K562 (cell line): ENCODE results near the gene SYT14. TPM values are rescaled to one million over a fixed set of nuclear protein-coding genes. Genes with fewer than 3 reads are reported as not detected.

Experiments used
- ATAC-seq: fragments of 200-7000 bp; cut with Tn5 transposase; 3 replicates; pipeline ENCODE4 v1.9.1; 2020; ENCODE audit warnings: moderate library complexity
- BruUV-seq: library from RNA; stranded (reverse); fragments of 400-500 nt; replicated peaks from 2 replicates; lab custom pipeline; 2021; lab: Mats Ljungman, UMichigan
- CTCF ChIA-PET: fragments of 300-600 bp; formaldehyde crosslinking; extraction: SDS; loops from one replicate; lab custom pipeline; 2021; ENCODE audit warnings: low intra/inter-chr PET ratio; lab: Yijun Ruan, JAX
- POLR2A ChIA-PET: fragments of 300-600, 350-650 bp; sonication (Branson Sonifier 250); formaldehyde crosslinking; extraction: SDS; loops from one replicate; lab custom pipeline; 2021; ENCODE audit warnings: antibody characterized with exemption, inconsistent platforms; lab: Yijun Ruan, JAX
- DNase-seq, 4 experiments: peaks; one replicate each; pipeline versions ENCODE4 v3.0.0 to v3.0.0-alpha.2; 2011 to 2018; ENCODE audit warnings: low spot score in 3 of 4, mixed read lengths in 3 of 4; ENCODE audit errors: extremely low read depth in 1 of 4
- FAIRE-seq: peaks from 2 replicates; lab custom pipeline; 2011; peaks lifted over from hg19 to GRCh38; lab: Jason Lieb, UNC
- H2AFZ ChIP-seq: 2 replicates; pipeline ENCODE4 v1.6.0; 2011; ENCODE audit warnings: low read depth, low read length, control low read depth, inconsistent platforms
- H3K27ac ChIP-seq: fragments of 200-600 bp; 3 replicates; pipeline ENCODE4 v1.8.0; 2011; ENCODE audit warnings: low read depth, mild to moderate bottlenecking, control low read depth, inconsistent platforms, low read length, moderate library complexity, mixed read lengths; ENCODE audit errors: extremely low read depth
- H3K27me3 ChIP-seq, 2 experiments: fragments of 300-600 bp in 1 of 2; 2 replicates in 1 of 2; 3 replicates in 1 of 2; pipeline versions ENCODE4 v1.6.0 to v1.8.0; 2011; ENCODE audit warnings: inconsistent platforms in 2 of 2, low read length in 2 of 2, mild to moderate bottlenecking in 1 of 2, mixed read lengths in 1 of 2, moderate library complexity in 1 of 2; ENCODE audit not compliant: control insufficient read depth in 2 of 2, insufficient read depth in 2 of 2
- H3K36me3 ChIP-seq: fragments of 300-600 bp; 3 replicates; pipeline ENCODE4 v1.8.0; 2011; ENCODE audit warnings: mild to moderate bottlenecking, low read length, inconsistent platforms; ENCODE audit not compliant: control insufficient read depth, insufficient read depth
- H3K4me1 ChIP-seq, 2 experiments: fragments of 200-600 bp in 1 of 2; replicated peaks in 1 of 2; 2 replicates in 1 of 2; 3 replicates in 1 of 2; pipeline versions ENCODE4 v1.5.1 to v1.8.0; 2011; ENCODE audit warnings: inconsistent platforms in 2 of 2, low read length in 2 of 2, mild to moderate bottlenecking in 1 of 2, mixed read lengths in 1 of 2, moderate library complexity in 1 of 2; ENCODE audit not compliant: control insufficient read depth in 2 of 2, insufficient read depth in 2 of 2
- H3K4me2 ChIP-seq: 2 replicates; pipeline ENCODE4 v1.6.1; 2011; ENCODE audit warnings: low read length, control low read depth, inconsistent platforms, mixed read lengths; ENCODE audit not compliant: insufficient read depth
- H3K4me3 ChIP-seq: fragments of 200-600 bp; sonication (generic), shearing (Covaris generic); 2 replicates; pipeline ENCODE4 v1.5.1; 2016; ENCODE audit warnings: control low read depth, inconsistent platforms
- H3K79me2 ChIP-seq: fragments of 200-600 bp; 3 replicates; pipeline ENCODE4 v1.8.0; 2011; ENCODE audit warnings: low read length, inconsistent platforms; ENCODE audit not compliant: control insufficient read depth, insufficient read depth
- H3K9ac ChIP-seq, 2 experiments: 2 replicates each; pipeline versions ENCODE4 v1.6.0 to v1.6.1; 2011; ENCODE audit warnings: low read depth in 2 of 2, low read length in 2 of 2, control low read depth in 1 of 2, inconsistent platforms in 1 of 2, mild to moderate bottlenecking in 1 of 2, mixed read lengths in 1 of 2; ENCODE audit not compliant: insufficient read depth in 1 of 2
- H3K9me1 ChIP-seq: one replicate; pipeline ENCODE4 v1.6.0; 2011; ENCODE audit warnings: inconsistent platforms, mild to moderate bottlenecking, low read length, moderate library complexity; ENCODE audit not compliant: control insufficient read depth, insufficient read depth
- H3K9me3 ChIP-seq: replicated peaks from 2 replicates; pipeline ENCODE4 v1.5.1; 2011; ENCODE audit warnings: low read depth, low read length, inconsistent platforms; ENCODE audit not compliant: control insufficient read depth, insufficient read depth
- H4K20me1 ChIP-seq: replicated peaks from 2 replicates; pipeline ENCODE4 v1.6.1; 2011; ENCODE audit warnings: low read length, inconsistent platforms, mixed read lengths; ENCODE audit not compliant: control insufficient read depth, insufficient read depth
- CCAR2 ChIP-seq: fragments of 200-400 bp; formaldehyde crosslinking; IDR thresholded peaks from 2 replicates; pipeline ENCODE4 v1.6.1; 2017; ENCODE audit warnings: mild to moderate bottlenecking, low read depth, low read length
- FOXP1 ChIP-seq: sonication (generic); formaldehyde crosslinking; IDR thresholded peaks from 2 replicates; pipeline ENCODE4 v1.8.0; 2022; ENCODE audit warnings: mild to moderate bottlenecking, missing genetic modification reagents
- HNRNPUL1 ChIP-seq: fragments of 200-400 bp; formaldehyde crosslinking; IDR thresholded peaks from 2 replicates; pipeline ENCODE4 v1.6.1; 2017; ENCODE audit warnings: low read length
- HSF4 ChIP-seq: fragments of 250-450 bp; sonication (Bioruptor Pico); IDR thresholded peaks from 2 replicates; pipeline ENCODE4 v2.1.2; 2022; ENCODE audit warnings: mild to moderate bottlenecking, moderate library complexity, borderline replicate concordance
- KAT2B ChIP-seq: IDR thresholded peaks from one replicate; pipeline ENCODE4 v1.6.1; 2012; ENCODE audit warnings: low read depth, mild to moderate bottlenecking, control low read depth, inconsistent platforms, low read length, moderate library complexity
- LCOR ChIP-seq: sonication (generic); formaldehyde crosslinking; IDR thresholded peaks from 2 replicates; pipeline ENCODE4 v1.8.0; 2022; ENCODE audit warnings: mild to moderate bottlenecking, missing genetic modification reagents
- SLC30A9 ChIP-seq: fragments of 250-450 bp; sonication (Bioruptor Pico); IDR thresholded peaks from 2 replicates; pipeline ENCODE4 v1.8.0; 2022; ENCODE audit warnings: mild to moderate bottlenecking, moderate library complexity
- SRF ChIP-seq, 2 experiments: fragments of 250-450, 450-650 bp in 1 of 2; sonication (Bioruptor Pico) in 1 of 2; sonication (generic) in 1 of 2; formaldehyde crosslinking; IDR thresholded peaks; 2 replicates each; pipeline versions ENCODE4 v1.5.0 to v1.5.1; 2020 to 2022; ENCODE audit warnings: mild to moderate bottlenecking in 1 of 2, missing genetic modification reagents in 1 of 2
- ZNF280B ChIP-seq: fragments of 250-450 bp; sonication (Bioruptor Pico); IDR thresholded peaks from 2 replicates; pipeline ENCODE4 v1.5.1; 2021; ENCODE audit warnings: mild to moderate bottlenecking
- ZNF511 ChIP-seq: sonication (generic); formaldehyde crosslinking; IDR thresholded peaks from 2 replicates; pipeline ENCODE4 v1.8.0; 2022; ENCODE audit warnings: mild to moderate bottlenecking, missing genetic modification reagents
- ZNF551 ChIP-seq: fragments of 250-450 bp; sonication (Bioruptor Pico); IDR thresholded peaks from 2 replicates; pipeline ENCODE4 v1.5.0; 2021; ENCODE audit warnings: mild to moderate bottlenecking, moderate library complexity
- WGBS: fragments of 100-300 bp; shearing (Covaris generic); methylation state at CpG from one replicate; pipeline ENCODE4 v1.1.6; 2016; ENCODE audit warnings: low coverage, mixed read lengths; ENCODE audit not compliant: insufficient coverage; ENCODE audit errors: missing lambda C conversion rate; 5-methylcytosine and 5-hydroxymethylcytosine counted together
- in situ Hi-C: fragments of 300-500 bp; cut with MboI; formaldehyde crosslinking; loops from 4 replicates; pipeline ENCODE4 v1.15.0; 2018; ENCODE audit warnings: inconsistent platforms, mixed read lengths
- intact Hi-C: fragments of 100-400 bp; cut with micrococcal nuclease; formaldehyde crosslinking; loops from 2 replicates; pipeline ENCODE4 v1.14.2; 2022
- polyA plus RNA-seq, 8 experiments: library from polyadenylated mRNA; depleted of rRNA in 4 of 8; stranded (reverse) in 5 of 8; unstranded in 3 of 8; fragments of >200 nt; fragmentation: Nextera tagmentation in 2 of 8; fragmentation: Illumina TruSeq in 1 of 8; extraction: Ambion mirVana in 2 of 8; extraction: Trizol in 1 of 8; gene quantifications; 2 replicates each; pipeline versions ENCODE4 v1.2.1 to v1.2.3, GENCODE V29; 2011 to 2014; ENCODE audit warnings: inconsistent platforms in 1 of 8, missing spikeins in 1 of 8
- total RNA-seq, 7 experiments: library from RNA; depleted of rRNA in 6 of 7; stranded (reverse); fragments of >200 nt in 6 of 7; fragmentation: Illumina TruSeq in 2 of 7; extraction: Trizol in 2 of 7; gene quantifications; 2 replicates each; pipeline versions ENCODE4 v1.2.1 to v1.2.3, GENCODE V29; 2011 to 2021; ENCODE audit warnings: low replicate concordance in 1 of 7
- TF ChIP-seq, protein P1 (sequence below): fragments of 250-450 bp; sonication (Bioruptor Pico); IDR thresholded peaks from 2 replicates; pipeline ENCODE4 v1.8.0; 2022; ENCODE audit warnings: moderate library complexity, mild to moderate bottlenecking, inconsistent platforms
- TF ChIP-seq, protein P2 (sequence below): fragments of 250-450 bp; sonication (Bioruptor Pico); IDR thresholded peaks from 2 replicates; pipeline ENCODE4 v1.4.0; 2020; ENCODE audit warnings: mild to moderate bottlenecking
- TF ChIP-seq, protein P3 (sequence below), 2 experiments: IDR thresholded peaks; 2 replicates each; pipeline ENCODE4 v1.6.1; 2012; ENCODE audit warnings: improper control_type of control experiment in 2 of 2, low read depth in 2 of 2, low read length in 2 of 2, borderline replicate concordance in 1 of 2
- TF ChIP-seq, protein P4 (sequence below), 2 experiments: fragments of 450-650 bp in 1 of 2; sonication (generic) in 1 of 2; formaldehyde crosslinking in 1 of 2; IDR thresholded peaks in 1 of 2; conservative IDR thresholded peaks in 1 of 2; 2 replicates each; pipeline versions ENCODE4 v1.6.1 to v1.8.1; 2016 to 2023; ENCODE audit warnings: mild to moderate bottlenecking in 2 of 2, moderate library complexity in 2 of 2, inconsistent platforms in 1 of 2, missing genetic modification reagents in 1 of 2

The SYT14 gene
- total and polyA plus RNA-seq, 9 of the 15 experiments (the other 6 are each of a cell fraction or from before 2014, with no cell fraction given): 0.01 to 0.04 TPM; not detected in 7

DNA sequence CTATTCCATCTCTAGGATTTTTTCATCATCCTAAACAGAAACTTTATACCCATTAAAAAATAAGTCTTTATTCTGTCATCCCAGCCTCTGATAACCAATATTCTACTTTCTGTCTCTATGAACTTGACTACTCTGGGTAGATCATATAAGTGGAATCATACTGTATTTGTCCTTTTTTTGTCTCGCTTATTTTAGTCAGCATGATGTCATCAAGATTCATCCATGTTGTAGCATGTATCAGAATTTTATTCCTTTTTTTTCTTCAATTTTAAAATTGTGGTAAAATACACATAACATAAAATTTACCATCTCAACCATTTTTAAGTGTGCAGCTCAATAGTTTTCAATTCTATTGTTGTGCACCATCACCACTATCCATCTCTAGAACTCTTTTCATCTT is 90.0 kb downstream of the SYT14 start:
- FAIRE-seq (no peak), DNase-seq (no peak), ATAC-seq (no peak)
- Histone ChIP-seq H2AFZ (no peak overlapping the region), H3K4me1 (no peaks in the 10 kb centered on the region), H3K4me2 (no peak overlapping the region), H3K9me3 (no peaks in the 10 kb centered on the region), H3K9ac (no peak overlapping the region), H3K36me3 (no peaks in the 10 kb centered on the region), H3K27me3 (no peaks in the 10 kb centered on the region), H3K4me3 (no peak overlapping the region), H3K9me1 (no peaks in the 10 kb centered on the region), H3K79me2 (no peaks in the 10 kb centered on the region), H3K27ac (no peak overlapping the region), H4K20me1 (no peaks in the 10 kb centered on the region)
- POLR2A ChIA-PET: no interaction called here
- in situ Hi-C loops (no loop called here), intact Hi-C loops (no loop called here)
- CTCF ChIA-PET: no interaction called here
- 0% methylated on average over 1 of the region's 1 CpG for WGBS
- BruUV-seq: no TSS peak
- TF ChIP-seq SRF (CRISPR knock-in tag; IDR thresholded peaks at IDR 0.05) (no peak), ZNF511 (no peak), KAT2B (no peak), HSF4 (no peak), HNRNPUL1 (no peak), ZNF280B (no peak), FOXP1 (no peak), CCAR2 (no peak), SLC30A9 (CRISPR knock-in tag) (no peak), ZNF551 (CRISPR knock-in tag) (no peak), LCOR (no peak)
- TF ChIP-seq, protein P1, sequence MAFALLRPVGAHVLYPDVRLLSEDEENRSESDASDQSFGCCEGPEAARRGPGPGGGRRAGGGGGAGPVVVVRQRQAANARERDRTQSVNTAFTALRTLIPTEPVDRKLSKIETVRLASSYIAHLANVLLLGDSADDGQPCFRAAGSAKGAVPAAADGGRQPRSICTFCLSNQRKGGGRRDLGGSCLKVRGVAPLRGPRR (CRISPR knock-in tag): no peak
- TF ChIP-seq, protein P2, sequence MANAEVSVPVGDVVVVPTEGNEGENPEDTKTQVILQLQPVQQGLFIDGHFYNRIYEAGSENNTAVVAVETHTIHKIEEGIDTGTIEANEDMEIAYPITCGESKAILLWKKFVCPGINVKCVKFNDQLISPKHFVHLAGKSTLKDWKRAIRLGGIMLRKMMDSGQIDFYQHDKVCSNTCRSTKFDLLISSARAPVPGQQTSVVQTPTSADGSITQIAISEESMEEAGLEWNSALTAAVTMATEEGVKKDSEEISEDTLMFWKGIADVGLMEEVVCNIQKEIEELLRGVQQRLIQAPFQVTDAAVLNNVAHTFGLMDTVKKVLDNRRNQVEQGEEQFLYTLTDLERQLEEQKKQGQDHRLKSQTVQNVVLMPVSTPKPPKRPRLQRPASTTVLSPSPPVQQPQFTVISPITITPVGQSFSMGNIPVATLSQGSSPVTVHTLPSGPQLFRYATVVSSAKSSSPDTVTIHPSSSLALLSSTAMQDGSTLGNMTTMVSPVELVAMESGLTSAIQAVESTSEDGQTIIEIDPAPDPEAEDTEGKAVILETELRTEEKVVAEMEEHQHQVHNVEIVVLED (CRISPR knock-in tag): no peak
- TF ChIP-seq, protein P3, sequence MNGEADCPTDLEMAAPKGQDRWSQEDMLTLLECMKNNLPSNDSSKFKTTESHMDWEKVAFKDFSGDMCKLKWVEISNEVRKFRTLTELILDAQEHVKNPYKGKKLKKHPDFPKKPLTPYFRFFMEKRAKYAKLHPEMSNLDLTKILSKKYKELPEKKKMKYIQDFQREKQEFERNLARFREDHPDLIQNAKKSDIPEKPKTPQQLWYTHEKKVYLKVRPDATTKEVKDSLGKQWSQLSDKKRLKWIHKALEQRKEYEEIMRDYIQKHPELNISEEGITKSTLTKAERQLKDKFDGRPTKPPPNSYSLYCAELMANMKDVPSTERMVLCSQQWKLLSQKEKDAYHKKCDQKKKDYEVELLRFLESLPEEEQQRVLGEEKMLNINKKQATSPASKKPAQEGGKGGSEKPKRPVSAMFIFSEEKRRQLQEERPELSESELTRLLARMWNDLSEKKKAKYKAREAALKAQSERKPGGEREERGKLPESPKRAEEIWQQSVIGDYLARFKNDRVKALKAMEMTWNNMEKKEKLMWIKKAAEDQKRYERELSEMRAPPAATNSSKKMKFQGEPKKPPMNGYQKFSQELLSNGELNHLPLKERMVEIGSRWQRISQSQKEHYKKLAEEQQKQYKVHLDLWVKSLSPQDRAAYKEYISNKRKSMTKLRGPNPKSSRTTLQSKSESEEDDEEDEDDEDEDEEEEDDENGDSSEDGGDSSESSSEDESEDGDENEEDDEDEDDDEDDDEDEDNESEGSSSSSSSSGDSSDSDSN (IDR thresholded peaks at IDR 0.05; ENCODE audit: borderline replicate concordance in 1 of 2, low read depth in 2 of 2, low read length in 2 of 2): no peak
- TF ChIP-seq, protein P4, sequence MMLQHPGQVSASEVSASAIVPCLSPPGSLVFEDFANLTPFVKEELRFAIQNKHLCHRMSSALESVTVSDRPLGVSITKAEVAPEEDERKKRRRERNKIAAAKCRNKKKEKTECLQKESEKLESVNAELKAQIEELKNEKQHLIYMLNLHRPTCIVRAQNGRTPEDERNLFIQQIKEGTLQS (IDR thresholded peaks at IDR 0.05): no peak
- TF ChIP-seq, protein P4 (CRISPR knock-in tag; conservative IDR thresholded peaks at IDR 0.05): no peak
